GM12891 (cell line): ENCODE data around the gene STARD13.

ENCODE experiments used
- DNase-seq: peaks from one replicate; pipeline ENCODE4 v3.0.0; 2011; ENCODE audit warnings: low spot score; ENCODE audit not compliant: insufficient read length
- FAIRE-seq: peaks from 2 replicates; lab custom pipeline; 2011; peaks lifted over from hg19 to GRCh38; lab: Jason Lieb, UNC
- PAX5 ChIP-seq: IDR thresholded peaks from 2 replicates; pipeline ENCODE4 v1.6.1; 2011; ENCODE audit warnings: low read length, moderate library complexity, mild to moderate bottlenecking; ENCODE audit not compliant: insufficient read depth, severe bottlenecking
- POLR2A ChIP-seq: IDR thresholded peaks from 2 replicates; pipeline ENCODE4 v1.6.1; 2011; ENCODE audit warnings: low read depth, low read length, control low read depth
- POLR2AphosphoS5 ChIP-seq: IDR thresholded peaks from 2 replicates; pipeline ENCODE4 v1.6.1; 2011; ENCODE audit warnings: low read depth, low read length, control low read depth
- POU2F2 ChIP-seq: IDR thresholded peaks from 2 replicates; pipeline ENCODE4 v1.6.1; 2011; ENCODE audit warnings: low read depth, mild to moderate bottlenecking, control low read depth, low read length, moderate library complexity
- SPI1 ChIP-seq: IDR thresholded peaks from 2 replicates; pipeline ENCODE4 v1.6.1; 2011; ENCODE audit warnings: low read depth, low read length, control low read depth
- TAF1 ChIP-seq: IDR thresholded peaks from 2 replicates; pipeline ENCODE4 v1.6.1; 2011; ENCODE audit warnings: low read depth, low read length, control low read depth

STARD13 gene

DNA sequence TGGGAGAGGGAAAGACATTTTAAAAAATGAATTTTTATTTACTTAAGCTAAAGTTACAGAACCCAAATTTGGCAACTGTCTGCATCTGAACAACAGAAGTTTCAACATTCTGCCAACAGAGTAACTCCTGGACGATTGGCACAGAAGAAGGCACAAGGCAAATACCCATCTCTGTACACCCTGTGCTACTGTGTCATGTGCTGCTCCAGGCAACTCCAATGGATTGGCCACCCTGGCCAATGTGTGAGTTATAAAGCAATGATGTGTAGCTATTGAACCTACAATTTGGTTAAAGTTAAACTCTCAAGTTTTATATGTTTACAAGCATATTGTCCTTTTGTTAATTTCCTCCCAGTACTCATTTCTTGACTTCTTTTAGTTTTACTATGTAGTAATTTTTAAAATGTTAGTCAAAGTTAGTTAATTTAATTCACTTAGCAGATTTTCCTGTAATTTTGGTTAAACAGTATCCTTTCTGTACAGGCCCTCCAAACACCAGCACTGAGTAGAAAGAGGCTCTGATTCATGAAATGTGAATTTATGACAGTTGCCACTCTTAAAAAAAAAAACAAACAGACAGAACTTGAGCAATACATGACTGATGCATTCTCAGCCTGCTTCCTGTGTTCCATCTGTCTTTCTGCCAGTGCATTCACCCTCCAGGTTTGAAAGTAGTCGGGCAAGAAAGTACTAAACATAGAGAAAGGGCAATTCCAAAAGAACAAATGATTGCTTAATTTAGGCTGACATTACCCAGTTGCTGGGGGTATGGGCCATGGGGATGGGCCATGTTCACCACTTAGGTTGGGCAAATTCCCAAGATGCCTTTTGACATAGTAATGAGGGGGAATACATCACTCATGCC lies 5.9 kb downstream of the STARD13 start:
- DNase-seq (no peak), FAIRE-seq (peak; percentile 56)
- no peak for TF ChIP-seq PAX5
- no peak for TF ChIP-seq SPI1
- no peak for TF ChIP-seq POU2F2
- TF ChIP-seq POLR2A: no peak

DNA sequence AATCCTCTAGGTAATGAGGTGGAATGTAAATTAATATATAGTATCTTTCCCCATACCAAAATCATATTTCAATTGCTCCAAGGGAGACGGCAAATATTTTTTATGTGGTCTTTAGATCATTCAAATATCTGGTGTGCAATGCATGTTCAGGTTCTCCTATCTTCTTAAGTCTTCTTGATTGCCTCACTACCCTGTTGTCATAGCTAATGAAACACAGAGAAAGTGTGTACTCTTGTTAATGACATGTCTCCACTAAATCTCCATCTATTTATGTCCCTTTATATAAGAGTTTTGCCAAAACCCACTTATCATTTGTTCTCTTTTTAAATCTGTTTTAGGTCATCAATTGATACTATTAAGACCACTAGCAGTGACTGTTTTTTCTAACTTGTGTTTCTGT lies 6.6 kb downstream of the STARD13 start:
- TF ChIP-seq PAX5 (no peak), POU2F2 (no peak), TAF1 (no peak)
- no peak for FAIRE-seq
- no peak for DNase-seq

DNA sequence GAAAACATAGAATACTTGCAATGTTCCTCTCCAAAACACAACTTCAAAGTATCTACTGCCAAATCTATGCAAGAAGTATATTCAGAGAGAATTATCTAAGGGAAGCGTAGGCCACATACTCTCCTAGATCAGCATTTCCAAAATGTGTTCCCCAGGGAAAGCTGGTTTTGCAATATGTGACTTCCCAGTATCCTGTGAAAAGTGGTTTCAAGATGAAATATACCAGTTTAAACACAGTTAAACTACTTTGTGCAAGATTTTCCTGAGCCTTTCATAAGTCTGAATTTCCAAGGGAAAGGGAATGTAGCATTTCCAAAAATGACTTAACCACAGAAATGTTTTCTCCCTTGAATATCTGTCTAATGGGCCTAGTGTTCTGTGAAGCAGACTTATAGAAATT lies 7.6 kb downstream of the STARD13 start:
- TF ChIP-seq TAF1: no peak
- no peak for FAIRE-seq

DNA sequence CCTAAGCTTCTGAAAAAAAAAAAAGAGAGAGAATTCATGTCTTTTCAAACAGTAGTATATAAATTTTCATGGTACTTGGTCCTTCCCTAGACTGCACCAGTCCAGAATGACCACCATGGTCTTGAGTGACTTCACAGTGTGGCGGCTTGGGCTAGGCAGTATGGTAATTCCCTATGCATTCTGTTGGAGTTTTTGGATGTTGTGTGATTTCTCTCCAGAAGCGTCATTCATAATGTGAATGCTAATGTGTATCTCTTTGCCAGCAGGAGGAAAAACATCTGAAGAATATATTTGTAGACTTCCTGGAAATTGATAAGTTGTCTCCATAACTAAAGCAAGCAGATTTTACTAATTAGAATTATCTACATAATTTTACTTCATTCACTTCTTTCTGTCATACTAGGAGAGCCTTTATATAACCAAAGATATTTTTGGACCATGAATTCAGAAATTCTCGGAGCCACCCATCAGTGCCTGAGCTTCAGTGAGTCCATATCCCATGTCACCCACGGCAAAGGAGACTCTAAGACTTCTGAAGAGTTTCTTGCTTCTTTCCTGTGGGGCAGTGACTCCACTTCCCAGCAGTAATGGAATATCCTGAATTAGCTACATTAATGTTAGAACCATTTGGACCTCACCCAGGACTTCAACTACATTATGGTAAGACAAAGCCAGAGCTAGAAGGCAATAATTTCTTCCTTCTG lies 8.4 kb downstream of the STARD13 start:
- TF ChIP-seq SPI1 (no peak), TAF1 (no peak), PAX5 (no peak), POLR2AphosphoS5 (no peak)
- DNase-seq (no peak), FAIRE-seq (no peak)

More for the DNA sequence above, 7.6 kb downstream of the STARD13 start:
- DNase-seq: no peak

DNA sequence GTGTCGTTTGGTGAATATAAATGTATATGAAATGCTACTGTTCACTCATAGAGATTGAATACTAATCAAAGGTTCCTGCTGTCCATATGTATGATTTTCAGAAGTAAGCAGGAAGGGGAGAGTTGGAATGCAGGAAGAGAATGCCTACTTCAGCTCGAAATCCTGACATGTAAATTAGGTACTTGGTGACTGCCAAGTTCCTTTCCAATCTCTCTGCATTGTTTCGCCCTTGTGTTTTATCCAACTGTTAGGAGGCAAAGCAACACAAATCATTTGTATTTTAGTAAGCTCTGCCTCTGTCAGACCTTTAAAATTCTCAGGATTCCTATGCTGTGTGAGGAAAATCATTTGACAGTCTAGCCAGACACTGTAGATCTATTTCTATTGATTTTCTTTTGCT lies 9.0 kb downstream of the STARD13 start:
- no peak for FAIRE-seq
- TF ChIP-seq TAF1 (no peak), POU2F2 (no peak), PAX5 (no peak), SPI1 (no peak), POLR2AphosphoS5 (no peak), POLR2A (no peak)
- no peak for DNase-seq

DNA sequence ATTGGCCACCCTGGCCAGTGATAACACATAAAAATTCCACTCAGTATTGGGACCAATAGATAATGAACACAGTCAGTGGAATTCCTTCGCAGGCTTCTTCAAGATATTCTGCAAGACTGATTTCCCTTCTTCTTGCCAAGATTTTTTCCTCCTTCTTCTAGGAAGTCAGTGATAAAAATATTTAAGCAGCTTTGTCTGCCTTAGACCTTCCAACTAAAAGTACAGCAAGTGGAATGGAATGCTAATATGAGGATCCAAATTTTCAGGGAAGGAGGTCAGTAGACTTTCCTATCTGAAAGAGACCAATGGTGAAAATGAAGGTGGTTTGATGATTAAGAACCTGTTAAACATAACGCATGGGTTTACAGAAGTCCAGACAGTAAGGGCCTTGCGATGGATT lies 9.6 kb downstream of the STARD13 start:
- FAIRE-seq (no peak), DNase-seq (no peak)
- TF ChIP-seq SPI1 (no peak), PAX5 (no peak), POU2F2 (no peak), TAF1 (no peak), POLR2AphosphoS5 (no peak), POLR2A (no peak)

DNA sequence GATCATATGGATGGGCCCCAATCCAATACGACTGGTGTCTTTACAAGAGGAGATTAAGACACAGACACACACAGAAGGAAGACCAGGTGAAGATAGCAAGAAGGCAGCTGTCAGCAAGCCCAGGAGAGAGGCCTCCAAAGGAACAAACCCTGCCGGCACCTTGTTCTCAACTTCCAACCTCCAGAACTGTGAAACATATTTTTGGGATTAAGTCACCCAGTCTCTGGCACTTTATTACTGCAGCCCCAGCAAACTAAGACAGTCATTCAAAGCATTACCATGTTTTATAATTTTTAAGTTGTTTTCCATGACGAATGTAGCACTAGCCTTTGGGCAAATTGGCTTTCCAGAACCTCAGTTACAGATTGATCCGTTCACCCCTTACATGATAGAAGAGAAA lies 11.3 kb downstream of the STARD13 start:
- FAIRE-seq (no peak), DNase-seq (no peak)
- no peak for TF ChIP-seq SPI1
- TF ChIP-seq POLR2AphosphoS5: no peak
- TF ChIP-seq TAF1: no peak
- no peak for TF ChIP-seq POLR2A
- TF ChIP-seq POU2F2: no peak

DNA sequence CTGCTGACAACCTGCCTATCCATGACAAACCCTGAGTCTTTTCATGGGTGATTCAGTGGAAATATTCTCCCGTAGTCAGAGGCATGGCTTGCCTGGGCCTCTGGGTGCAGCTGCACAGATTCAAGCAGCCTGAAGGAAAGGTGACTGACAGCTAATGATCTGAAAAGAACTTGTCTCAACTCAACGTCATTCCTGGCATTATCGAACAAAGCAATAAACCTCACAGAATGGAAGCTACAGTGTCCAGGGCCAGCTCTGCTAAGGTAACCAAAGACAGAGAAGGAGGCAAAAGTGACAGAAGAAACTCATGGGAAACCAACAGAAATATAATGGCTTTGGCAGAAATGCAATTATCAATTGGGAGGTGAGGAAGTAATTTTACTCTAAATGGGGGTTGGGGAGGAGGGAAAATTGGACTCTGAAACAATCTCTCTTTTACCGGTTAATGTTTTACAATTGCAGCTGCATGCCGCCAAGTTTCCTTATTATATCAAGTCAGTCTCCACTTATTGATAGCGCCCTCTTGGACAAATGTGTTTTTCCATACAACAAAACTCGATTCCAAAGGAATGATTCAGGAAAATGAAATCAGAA lies 12.9 kb downstream of the STARD13 start:
- TF ChIP-seq POU2F2 (no peak), SPI1 (no peak), POLR2AphosphoS5 (no peak), POLR2A (no peak), TAF1 (no peak), PAX5 (no peak)
- FAIRE-seq (no peak), DNase-seq (no peak)

DNA sequence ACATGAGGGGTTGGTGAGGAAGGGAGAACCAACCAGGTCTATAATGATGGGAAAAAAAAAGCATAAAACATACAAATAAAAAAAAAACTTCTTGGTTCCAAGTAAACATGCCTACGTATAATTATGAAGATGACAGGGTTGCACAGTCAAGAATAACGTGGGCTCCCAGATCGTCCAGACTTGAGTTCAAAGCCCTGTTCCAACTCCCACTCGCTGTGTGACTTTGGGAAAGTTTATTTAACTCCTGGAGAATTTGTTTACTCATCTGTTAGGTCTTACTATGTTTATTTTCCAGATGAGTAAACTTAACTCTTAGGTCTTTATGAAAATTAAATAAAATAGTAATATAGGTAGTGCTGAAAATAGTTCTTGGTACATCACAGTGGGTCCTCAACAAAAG lies 13.8 kb downstream of the STARD13 start:
- DNase-seq (no peak), FAIRE-seq (no peak)
- no peak for TF ChIP-seq SPI1
- TF ChIP-seq TAF1: no peak
- TF ChIP-seq PAX5: no peak
- TF ChIP-seq POLR2AphosphoS5: no peak
- TF ChIP-seq POU2F2: no peak
- TF ChIP-seq POLR2A: no peak
